HG03097 (cell line): ENCODE results near the gene ABR.

Source experiments
- ATAC-seq: cut with Tn5 transposase; IDR thresholded peaks from one replicate; pipeline ENCODE4 v1.9.1; 2021; ENCODE audit not compliant: unreplicated experiment, low FRiP score

Gene ABR

GRCh38 chr17:1036171-1036844 lies 143.5 kb downstream of the ABR start:
- no peak for ATAC-seq

GRCh38 chr17:1035546-1036170 lies 144.1 kb downstream of the ABR start:
- no peak for ATAC-seq

DNA sequence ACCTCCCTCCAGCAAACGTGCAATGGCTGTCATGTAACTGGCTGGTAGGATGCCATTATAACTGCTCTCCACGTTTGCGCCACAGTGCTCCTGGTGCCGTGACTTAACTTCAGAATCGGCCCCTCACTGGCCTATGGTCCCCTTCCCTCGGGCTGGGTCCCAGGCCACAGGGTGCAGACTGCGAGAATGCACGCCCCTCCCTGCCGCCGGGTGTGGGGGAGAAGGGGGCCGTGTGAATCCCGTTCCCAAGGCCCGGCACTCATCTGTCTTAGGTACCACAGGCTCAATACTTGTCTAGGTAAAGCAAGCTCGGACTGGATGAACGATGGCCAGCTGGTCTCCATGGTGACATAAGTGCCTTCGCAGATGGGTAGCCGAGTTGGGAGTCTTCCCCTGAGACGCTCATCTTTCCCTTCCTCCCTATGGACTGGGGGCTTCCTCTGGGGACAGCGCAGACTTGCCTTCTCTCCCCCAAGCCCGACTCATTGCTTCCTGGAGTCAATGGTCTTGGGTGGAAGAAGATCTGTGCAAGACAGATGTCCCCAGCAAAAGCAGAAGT lies 145.1 kb downstream of the ABR start:
- ATAC-seq, result no peak

DNA sequence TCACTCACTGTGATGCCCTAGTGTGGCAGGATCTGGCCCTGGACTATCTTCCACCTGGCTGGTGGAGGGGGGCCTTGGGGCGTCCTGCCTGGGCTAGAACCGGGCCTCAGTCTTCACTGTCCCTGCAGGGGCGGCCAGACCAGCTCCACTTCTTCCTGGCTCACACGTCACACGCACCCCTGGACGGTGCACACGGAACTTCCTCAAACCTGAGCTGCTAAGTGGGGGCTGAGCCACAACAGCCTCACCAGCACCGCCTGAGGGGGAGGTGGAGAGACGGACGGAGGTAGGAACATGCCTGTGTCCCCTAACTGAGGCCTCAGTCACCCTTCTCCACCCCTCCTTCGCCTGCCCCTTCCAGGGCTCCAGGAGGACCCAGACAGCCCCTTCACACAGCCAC lies 146.3 kb downstream of the ABR start:
- no peak for ATAC-seq

DNA sequence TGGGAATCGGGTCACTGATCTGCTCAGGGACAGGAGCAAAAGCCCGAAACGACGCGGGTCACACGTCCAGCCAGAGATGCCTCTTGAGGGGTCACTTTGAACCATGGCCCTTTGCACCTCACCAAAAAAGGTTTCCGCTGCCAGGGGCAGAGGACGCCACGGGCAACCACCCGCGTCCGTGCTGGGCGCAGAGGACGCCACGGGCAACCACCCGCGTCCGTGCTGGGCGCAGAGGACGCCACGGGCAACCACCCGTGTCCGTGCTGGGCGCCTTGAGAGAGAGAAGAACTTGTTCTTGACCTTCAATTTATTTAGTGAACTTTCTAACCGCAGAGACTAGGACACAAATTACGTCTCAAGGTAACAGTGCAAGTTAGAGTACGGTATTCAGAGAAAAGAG lies 147.4 kb downstream of the ABR start:
- no peak for ATAC-seq

GRCh38 chr17:1031711-1032110 lies 148.1 kb downstream of the ABR start:
- no peak for ATAC-seq

DNA sequence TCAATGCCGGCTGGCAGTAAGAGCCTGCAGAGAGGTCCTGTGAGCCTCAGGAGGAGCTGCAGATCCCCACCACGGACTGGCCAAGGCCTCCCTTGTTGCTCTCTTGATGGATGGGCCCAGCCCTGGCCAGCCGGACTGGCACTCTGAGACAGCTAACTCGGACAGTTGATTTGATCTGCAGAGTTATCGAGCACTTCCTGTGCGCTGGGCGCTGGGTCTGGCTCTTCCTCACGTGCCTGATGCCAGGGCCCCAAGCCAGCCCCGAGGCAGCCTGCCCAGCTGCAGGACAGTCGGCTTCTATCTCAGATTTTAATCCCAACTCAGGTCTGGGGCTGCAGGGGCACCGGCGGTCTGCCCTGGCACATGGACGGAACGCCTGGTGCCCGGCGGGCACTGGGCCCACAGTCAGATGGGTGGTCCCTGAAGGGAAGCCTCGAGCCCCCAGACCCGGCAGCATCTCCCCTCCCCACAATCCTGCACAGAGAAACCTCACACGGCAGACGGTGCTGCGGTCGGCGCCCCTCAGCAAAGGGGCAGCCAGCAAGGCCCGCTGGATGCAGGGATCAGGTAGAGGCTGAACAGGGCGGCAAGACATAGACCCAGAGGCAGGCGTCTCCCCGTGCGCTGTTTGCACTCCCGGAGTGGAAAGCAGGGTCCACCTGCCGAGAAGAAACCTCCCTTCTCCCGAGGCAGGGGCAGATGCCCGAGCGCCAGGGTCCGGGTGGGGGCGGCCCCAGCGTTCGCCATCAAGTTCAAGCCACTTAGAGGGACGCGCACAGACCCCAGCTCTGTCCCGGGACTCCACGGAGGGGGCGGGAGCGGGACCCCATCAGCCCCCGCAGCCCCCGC lies 148.9 kb downstream of the ABR start:
- ATAC-seq, result no peak

DNA sequence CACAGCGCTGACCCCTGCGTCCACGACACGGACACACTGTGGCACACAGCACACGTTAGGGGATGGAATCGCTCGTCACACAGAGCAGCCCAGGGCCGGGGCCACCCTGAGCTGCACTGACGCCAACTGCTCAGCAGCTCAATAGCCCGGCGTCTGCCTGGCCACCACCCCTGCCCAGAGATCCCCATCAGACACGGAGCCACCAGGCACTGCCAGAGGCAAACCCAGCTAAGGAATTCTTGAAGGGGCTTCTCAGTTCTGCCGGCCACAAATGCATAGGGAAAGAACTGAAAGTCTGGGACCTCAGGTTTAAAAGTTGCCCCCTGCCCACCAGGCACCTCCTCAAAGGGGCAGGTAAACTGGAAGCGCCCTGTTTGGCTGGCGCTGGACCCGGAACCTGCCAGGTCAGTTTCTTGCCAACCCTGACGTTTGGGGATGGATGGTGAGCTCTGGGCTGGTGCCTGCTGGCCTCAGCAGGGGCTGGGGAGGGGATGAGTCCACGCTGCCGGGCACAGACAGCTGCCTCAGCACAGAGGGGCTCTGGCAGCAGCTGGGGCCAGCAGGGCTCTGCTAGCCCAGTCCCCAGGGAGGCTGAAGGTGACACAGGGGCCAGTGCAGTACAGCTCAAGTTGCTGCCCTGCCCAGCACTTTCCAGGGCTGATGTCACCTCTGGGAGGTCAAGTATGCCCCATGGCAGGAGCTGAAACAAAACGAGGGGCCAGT lies 149.7 kb downstream of the ABR start:
- no peak for ATAC-seq

DNA sequence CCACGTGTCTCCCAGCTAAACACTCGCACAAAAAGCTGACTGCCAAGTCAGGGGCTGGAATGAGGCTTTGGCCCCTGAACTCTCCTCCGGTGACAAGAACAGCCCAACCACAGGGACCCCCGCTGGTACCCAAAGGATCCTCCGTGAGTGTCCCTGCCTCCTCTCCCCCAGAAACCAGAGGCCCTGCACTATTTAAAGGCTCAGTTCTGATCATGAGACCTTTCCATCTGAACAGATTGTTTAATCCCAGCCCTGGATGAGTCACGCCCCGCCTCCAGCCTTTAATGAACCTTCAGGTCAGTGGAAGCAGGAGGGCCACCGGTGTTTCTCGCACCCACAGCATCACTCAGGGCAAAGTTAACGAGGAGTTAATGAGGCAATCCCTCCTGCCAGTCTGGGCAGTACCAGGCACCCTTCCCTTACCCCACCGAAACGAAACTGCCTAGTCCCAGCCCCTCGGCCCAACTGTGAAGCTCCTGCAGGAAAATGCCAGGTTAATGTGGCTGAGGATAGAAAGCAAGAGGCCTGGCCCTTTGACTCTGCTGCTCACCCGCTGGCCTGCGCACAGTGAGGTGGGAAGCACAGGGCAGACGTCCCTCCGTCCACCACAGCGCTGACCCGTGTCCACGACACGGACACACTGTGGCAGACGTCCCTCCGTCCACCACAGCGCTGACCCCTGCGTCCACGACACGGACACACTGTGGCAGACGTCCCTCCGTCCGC lies 150.4 kb downstream of the ABR start:
- no peak for ATAC-seq

DNA sequence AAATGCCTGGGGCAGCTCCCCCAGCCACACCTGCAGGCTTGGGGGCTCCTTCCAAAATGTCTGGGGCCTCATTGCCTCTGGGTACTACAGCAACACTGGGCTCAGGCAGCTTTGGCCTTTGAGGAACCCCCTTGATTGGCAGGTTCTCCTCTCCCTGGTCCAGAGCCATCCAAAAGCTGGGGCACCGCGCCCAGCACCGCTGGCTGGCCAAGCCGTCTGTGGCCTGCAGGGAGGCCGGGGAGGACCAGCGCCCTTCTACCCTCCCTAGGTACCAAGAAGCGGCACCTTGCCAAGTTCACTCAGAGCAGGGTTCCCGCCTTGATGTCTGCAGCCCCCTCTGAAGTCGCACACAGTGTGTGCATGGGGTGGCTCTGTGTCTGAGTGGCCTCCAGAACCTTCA lies 152.7 kb downstream of the ABR start:
- ATAC-seq, result no peak

DNA sequence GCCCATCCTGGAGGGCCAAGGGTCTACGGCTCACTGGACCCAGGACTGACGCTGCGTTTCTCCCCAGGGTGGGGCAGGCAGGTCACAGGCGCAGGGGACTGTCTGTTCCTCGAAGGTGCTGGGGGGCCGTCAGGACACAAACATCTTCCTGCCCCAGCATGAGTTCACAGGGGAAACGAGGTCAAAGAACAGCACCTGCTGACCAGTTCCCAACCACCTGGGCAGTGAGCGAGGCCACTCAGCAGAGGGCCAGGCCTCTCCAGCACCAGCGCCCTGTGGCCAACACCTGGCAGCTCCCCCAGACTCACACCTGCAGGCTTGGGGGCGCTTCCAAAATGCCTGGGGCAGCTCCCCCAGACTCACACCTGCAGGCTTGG lies 153.2 kb downstream of the ABR start:
- no peak for ATAC-seq

- ATAC-seq, result no peak
These were observed 153.8 kb downstream of the ABR start for GRCh38 chr17:1025733-1026598.

DNA sequence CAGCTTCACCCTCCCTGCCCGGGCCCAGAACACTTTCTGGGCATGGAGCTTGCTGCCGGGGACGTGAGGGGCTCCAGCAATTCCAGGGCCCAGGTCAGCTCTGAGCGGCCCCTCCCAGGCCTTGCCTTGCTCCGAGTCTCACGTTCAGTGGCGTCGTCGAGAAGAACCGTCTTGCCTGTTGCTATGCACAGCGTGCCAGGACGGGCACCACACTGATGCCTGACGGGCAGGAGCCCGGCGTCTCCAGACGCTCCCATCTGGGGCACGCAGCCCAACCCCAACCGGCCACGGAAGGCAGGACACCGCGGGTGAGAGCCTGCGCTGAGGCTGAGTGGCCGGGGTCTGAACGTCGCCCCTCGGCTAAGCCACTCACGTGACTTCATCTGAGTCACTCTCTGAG lies 155.7 kb downstream of the ABR start:
- ATAC-seq, result no peak

- no peak for ATAC-seq
These were observed 157.3 kb downstream of the ABR start for GRCh38 chr17:1022278-1023024.

DNA sequence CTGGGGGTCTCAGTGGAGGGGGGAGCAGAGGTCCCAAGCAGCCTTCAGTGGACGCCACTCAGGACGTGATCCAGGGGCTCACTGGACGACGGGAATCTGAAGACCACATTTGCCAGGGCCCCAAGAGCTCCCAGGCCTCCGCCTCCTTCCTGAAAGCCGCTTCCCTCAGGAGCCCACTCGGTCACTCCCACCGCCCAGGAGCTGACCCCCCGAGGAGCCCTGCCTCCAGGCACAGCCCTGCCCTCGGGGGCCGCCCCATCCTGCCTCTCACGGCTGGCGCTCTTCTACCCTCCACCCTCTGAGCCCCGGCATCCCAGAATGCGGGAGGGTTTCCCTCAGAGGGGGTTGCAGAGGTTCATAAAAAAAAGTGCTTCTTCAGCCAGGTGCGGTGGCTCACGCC lies 158.6 kb downstream of the ABR start:
- no peak for ATAC-seq

DNA sequence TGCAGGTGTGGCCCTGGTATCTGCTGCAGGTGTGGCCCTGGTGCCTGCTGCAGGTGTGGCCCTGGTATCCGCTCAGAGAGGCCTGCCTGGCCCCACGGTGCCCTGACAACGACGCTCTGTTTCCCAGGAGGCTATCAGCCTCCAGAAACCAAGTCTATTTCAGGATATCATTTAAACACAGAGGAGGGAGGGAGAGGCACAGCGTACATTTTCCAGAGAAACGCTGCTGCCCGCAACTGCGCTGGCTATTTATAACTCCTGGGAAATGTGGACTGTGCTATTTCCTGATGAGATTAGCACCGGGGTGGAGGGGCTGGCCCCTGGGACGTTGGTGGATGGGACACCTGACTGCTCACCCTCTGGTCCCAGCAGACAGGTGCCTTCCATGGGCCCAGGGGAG lies 160.3 kb downstream of the ABR start:
- no peak for ATAC-seq

GRCh38 chr17:1018547-1018946 lies 161.2 kb downstream of the ABR start:
- no peak for ATAC-seq

DNA sequence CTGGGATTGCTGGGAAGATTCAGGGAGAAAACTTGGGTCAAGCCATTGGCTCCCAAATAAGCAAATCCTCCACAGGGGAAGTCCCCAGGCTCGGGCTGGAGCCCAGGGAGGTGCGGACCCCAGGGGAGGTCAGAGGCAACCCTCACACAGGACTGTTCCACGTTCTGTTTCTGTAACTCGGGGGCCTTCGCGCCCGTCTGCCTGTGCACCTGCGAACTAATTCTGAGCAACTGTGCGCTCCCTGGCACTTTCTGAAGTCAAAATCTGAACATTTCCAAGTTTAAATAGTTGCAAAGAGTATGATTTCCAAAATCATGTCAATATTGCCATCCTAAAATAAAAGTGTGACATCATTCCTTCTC lies 166.1 kb downstream of the ABR start:
- no peak for ATAC-seq
